ENCODE measurements around the gene SEMA7A.
"Not testable (repeated sequence)": the region's sequence is repeated elsewhere in the genome, so short reads cannot be mapped to it uniquely, and the experiment has no call there.

SEMA7A gene

DNA sequence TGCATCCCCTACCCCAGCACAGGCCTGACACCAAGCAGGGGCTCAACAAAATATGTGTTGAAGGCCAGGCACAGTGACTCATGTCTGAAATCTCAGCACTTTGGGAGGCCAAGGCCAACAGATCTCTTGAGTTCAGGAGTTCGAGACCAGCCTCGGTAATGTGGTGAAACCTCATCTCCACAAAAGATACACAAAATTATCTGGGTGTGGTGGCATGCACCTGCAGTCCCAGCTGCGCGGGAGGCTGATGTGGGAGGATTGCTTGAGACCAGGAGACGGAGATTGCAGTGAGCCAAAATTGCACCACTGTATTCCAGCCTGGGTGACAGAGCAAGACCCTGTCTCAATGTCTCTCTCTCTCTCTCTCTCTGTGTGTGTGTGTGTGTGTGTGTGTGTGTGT lies 35.6 kb downstream of the SEMA7A start:
- DNase-seq, result peak; percentile 52

DNA sequence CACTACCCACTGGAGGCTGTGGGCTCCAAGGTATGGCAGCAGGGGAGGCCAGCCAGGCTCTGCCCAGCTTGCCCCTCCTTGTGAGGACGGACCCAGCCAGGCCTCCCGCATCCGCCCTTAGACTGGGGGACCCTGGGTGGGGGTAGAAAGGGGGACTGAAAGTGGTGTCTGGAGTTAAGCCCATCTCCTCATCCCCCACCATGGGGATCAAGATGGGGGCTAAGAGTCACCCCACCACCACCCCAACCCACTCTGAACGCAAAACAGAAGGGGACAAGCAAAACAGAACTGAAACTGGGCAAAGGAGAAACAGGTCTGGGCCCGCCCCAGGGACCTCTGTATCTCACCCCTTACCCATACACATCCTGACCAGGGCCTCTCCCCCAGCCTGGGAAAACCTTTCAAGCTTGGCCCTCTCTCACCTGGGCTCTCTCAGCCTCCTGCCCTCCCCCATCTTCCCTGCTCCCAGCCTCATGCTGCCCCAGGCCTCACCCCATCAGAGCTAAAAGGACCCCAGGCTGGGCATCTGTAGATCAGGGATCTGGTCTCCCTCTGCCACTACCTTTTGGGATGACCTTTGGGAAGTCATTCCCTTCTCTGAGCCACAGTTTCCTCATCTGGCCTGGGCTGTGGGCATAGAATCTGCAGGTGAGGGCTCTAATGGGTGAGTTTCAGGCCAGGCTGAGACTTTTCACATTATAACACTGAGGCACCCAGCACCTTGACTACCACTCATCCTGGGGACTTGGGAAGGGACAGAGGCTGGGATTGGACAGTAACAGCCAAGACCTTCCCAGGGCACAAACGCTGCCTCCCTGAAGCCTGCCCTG lies 36.3 kb downstream of the SEMA7A start:
- peak; percentile 49 for DNase-seq

DNA sequence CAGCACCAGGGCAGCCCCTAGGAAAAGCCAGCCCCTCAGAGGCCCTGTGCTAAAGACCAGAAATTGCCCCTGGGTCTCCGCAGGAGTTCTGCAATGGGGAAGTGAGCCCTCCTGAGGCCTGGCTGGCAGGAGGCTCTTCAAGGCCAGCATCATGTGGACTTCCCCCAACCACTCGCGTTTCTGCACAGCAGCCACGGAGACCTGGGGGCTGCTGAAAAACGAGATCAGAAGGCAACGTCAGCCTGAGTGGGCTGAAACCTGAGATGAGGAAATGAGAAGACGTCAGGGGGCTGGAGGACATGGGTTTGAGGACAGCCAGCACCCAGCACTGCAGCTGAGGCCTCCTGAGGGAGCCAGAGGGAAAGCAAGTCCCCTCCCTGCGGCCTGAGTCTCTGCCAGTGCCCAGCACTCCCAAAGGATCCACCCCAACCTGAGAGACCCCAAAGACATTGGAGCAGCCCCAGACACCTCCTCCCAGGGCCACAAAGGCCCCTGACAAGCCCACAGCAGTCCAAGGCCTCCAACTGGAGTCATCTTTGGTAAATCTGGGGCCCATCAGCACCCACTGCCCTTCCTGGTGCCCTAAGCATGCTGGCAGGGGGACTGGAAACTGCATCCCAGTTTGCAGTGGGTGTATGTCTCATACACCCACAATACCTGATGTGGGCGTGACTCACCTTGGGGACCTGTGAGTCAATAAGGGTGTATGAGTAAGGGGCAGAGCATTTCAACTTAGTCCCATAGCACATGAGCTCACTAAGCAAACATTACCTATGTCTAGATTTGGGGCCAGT lies 37.1 kb downstream of the SEMA7A start:
- DNase-seq, result peak; percentile 81

DNA sequence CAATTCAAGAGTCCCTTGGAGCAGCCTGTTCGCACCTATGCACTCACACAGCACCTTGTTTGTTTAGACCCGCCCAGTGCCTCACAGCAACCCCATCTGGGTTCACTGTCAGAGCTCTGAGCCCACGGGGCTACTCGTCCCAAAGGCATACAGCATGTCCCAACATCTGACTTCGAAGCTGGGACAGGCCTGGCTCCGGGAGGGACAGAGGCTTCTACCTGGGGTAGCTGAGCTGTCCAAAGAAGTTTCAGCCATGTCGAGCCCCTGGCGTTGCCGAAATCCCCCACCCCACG lies 37.7 kb downstream of the SEMA7A start:
- peak; percentile 45 for DNase-seq

DNA sequence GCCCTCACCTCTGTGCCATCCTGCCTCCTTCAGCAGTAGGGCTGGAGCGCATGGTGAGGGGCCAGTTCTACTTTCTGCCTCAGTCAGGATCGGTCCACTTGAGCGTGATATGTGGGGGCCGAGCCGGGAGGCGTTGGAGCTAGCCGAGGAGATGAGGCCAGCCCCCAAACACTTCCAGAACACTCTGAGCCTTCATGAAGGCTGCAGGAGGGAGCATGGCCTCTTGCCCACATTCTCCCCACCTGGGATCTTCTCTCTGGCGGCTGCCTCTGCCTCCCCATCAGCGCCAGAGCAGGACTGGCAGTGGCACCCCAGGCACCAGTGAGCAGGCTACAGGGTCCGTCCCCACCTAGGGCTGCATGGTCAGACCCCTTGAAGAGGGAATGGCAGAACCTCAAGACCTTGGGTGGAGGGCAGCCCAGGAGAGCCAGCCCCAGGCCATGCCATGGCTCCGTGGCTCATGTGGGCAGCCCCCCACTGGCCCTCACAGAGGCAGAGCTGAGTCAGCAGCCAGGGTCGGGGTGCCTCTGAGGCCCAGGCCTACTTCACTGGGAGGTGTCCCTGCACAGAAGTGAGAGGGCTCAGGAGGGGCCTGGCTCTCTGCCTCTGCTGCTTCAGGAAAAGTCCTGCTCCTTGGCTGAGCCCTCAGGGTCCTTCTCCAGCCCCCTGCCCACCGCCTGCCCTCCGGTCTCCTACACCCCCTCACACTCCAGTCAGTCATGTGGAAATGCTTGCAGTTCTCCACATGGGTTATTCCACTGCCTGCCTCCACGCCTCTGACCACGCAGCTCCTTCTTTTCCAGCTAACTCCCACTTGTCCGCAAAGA lies 38.2 kb downstream of the SEMA7A start:
- DNase-seq, result peak; percentile 40

DNA sequence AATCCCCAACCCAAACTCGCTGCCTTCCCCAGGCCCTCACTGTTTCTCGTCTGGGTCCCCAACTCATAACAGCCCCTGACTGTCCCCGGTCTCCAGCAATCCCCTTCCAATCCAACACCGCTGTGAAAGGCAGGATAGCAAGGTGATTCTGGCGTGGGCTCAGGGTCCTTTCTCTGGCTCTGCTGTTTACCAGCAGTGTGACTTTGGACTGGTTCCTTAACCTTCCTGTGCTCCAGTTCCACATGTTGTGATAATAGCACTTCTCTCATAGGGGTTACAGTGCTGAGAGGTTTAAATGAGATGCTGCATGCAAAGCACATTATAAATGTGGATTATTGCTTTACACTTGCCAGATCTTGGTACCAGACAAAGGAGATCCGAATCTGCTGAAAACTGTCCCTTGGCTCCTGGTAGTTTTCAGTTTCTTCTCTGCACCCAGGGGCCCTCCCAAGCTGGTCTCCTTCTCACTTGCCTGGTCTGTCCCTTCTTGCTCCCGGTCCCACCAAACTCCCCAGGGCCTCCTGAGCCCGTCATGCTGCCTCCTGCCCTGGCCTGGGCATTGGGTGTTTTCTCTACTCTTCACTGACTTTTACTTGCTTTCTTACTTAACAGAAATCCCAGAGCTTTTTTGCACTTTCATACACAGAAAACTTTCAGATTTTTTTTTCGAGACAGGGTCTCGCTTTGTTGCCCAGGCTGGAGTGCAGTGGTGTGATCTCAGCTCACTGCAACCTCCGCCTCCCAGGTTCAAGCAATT lies 39.5 kb downstream of the SEMA7A start:
- no peak for DNase-seq

DNA sequence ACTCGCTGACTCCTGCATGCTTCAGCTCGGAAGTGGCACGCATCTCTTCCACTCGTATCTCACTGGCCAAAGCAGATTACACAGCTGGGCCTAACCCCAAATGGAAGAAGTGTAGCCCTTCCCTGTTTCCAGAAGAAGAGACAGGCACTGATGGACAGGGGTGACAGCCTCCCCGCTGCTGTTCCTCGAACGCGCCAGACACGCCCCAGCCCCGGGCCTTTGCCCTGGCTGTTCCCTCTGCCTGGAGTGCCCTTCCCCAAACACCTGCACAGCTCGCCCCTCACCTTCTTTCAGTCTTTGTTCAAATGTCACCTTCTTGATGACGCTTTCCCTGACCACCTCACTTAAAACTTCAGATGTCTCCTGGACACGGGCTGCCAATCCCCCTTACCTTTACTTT lies 40.3 kb downstream of the SEMA7A start:
- no peak for DNase-seq

DNA sequence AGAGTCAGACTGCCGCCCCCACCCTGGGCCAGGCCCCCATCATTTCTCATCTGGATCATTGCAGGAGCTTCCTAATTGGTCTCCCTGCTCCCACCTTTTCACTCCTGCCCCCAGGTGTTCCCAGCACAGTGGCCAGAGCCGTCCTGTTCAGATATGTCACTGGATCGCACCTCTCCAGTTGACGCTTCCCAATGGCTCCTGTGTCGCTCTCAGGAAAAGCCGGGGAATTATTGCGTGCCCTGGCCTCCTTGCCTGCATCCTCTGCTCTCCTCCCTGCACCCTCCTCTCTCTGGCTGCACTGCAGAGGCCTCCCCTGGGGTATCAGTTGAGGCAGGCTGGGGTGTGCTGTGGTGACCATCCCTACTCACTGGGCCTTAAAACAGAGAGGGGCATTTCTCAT lies 40.9 kb downstream of the SEMA7A start:
- no peak for DNase-seq

DNA sequence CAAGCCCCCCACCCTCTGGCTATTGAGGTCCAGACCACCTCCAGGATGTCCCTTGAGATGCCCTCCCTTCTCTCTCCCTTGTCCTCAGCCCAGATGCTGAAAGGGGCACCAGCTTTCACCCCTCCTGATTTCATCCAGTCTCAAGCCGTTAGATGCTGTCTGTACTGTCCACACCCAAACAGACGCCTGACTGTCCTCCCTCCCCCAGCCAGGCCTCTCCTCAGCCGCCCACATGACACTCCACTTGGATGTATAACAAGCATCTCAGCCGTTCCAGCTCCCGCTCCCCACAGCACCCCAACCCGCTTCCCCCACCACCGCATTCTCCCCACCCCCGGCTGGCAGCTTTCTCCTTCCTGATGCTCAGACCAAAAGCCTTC lies 41.3 kb downstream of the SEMA7A start:
- DNase-seq, result no peak

DNA sequence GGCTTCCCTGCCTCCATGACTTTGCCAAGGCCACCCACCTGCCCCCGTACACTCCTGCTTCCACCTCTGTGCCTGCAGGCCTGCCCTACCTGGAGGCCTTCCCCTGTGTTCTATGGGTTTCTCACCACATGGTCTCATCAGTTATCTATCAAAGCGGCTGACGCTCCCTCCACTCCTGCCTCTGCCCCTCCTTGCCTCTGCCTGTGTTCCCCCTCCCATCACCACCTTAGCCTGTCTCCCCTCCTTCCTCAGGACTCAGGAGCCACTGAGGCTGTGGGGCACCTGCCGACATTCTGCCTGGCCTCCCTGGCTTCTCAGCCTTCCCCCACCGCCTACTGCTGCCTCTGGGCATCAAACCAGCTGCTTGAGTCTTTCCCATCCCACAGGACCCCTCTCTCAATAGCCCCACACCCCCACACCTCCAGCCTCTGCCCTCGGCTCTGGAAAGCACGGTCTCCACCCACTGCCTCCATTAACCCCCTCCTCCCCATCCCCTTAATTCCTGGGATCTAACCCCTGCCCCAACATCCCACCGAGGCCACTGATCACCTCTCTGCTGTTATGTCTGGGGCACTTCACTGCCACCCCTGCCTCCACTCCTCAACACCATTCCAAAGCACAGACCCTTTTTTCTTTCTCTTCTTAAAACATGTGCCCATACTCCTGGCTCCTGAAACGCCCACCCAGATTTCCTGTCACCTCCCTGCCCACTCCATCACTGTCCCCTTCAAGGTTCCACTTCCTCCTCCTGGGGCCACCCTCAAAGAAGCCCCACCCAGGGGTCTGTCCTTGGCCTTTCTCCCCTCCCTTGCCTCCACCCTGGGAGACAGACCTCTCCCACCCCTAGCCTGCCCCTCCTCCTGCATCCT lies 41.9 kb downstream of the SEMA7A start:
- DNase-seq, result no peak

DNA sequence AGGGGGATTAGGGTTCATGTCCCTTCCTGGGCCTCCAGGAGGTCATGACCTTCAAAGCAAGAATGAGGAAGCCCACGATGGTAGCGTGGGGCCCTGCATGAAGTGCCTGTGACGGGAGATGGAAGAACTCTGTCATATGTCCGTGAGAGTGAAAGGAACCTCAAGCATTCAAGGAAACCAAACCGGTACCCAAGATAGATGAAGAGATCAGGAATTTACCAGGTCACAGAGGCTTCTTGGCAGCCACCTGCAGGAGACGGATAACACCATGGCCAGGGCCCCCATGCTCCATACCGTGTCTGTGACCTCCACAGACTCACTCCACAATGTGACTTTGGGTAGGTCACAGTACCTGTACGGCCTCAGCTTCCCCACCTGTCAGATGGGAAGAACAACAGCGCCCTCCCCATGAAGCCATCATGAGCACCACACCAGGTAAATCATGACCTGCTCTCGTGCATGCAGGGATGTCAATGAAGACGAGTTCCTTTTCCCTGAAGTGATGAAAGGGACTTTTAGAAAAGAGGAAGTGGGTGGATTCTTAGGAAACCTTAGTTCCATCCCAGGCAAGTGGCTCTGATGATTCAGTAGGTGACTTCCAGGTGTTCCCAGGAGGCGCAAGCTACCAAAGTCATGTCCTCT lies 43.0 kb downstream of the SEMA7A start:
- DNase-seq, result peak; percentile 48

DNA sequence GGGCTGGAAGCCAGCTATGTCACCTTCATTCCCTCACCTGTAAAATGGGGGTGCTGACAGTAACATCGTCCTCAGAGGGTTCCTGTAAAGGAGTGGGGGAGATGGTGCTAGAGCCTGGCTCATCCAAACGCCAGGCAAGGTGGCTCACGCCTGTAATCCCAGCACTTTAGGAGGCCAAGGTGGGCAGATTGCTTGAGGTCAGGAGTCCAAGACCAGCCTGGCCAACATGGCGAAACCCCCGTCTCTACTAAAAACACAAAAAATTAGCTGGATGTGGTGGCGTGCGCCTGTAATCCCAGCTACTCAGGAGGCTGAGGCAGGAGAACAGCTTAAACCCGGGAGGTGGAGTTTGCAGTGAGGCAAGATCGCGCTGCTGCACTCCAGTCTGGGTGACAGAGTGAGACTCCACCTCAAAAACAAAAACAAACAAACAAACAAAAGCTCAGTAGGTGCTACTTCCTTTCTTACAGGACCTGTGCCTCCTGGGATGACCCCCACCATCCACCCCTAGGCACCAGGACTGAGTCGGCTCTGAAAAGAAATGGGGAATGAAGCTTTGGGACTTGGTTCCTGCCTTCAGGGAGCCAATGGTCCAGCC lies 43.6 kb downstream of the SEMA7A start:
- DNase-seq, result not testable (repeated sequence)

DNA sequence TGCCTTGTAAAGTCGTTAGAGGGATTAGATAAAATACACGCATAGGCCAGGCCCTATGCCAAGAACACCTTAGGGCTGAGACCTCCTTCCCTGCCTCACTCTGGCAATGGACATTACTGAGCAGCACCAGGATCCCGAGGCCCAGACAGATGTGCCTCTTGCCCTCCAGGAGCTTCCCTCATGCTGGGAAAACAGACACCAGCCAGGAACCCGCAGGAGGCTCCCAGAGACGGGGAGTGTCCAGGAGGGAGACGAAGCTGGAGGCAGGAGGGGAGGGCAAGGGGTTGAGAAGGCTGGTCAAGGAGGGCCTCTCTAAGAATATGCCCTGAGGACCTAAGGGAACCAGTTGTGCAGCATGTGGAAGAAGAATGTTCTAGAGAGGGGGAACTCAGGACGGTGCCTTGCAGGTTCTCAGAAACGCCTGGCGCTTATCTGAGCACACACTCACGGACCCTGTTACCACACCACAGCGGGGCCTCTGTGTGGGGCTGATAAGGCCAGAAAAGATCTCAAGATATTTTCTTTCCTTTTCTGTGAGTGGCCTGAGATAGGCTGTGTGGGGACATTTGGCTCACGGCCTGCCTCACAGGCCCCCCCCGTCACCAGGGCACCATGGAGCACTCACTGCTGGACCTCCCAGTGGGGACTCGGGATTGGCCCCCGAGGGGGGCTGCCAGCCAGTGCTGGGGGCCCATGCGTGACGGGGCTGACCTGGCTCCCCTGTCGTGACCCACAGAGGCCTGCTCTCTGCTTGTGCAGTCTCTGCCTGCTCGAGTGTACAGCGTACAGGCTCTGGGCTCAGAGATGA lies 44.3 kb downstream of the SEMA7A start:
- no peak for DNase-seq

DNA sequence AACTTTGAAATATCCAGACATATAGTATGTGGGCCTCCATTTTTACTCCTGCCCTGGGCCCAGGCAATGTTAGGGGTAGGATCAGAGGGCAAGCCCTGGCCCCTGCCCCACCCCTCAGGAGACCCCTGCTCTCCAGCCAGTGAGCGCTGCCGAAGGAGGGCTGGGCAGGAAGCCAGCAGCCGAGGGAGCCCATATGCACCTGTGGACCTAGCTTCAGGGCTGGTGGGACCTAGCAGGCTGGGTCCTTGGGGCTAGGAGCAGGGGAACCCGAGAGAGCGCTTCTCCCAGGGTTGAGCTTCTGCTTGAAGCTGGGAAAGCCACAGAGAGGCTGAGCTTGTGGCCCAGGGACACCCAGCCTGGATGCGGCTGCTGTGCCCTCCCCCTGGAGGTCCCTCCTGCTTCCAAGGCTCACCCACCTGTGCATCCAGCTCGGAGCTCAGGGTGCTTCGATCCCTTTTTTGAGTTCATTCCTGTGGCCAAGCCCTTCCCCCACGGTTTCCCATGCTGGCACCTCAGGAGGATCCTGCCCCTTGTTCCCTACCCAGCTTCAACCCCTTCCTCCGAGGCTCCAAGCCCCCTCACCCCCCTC lies 45.3 kb downstream of the SEMA7A start:
- no peak for DNase-seq

DNA sequence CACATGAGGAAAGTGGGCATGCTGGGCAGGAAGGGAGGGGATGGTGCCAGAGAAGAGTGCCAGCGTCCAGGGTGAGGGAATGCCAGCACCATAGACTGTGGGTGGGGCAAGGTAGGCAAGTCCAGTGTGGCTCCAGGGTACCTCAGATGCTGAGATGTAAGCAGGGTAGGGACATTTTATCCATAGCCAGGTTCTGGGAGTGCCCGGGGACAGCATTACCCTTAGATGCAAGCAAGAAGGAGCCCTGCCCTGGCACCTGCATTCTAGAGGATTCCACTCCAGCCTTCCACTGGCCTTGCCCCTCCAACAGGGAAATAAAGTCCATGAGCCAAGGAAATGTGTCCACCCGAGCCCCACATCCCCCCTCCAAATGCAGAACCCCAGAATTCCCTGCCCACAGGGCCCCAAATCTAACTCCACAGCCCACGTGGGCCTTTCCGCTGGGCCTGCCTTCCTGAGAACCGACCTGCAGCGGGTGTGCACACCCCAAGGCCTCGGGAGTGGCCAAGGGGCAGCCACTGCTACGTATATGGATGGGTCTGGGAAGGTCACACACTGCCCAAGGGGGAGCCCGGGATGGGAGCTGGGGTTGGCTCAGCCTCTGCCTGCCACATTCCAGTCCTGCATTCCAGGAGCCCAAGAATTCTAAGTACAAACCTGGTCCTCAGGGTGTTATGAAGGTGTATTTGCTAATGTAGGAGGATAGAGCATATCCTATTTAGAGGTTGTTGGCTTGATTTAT lies 46.0 kb downstream of the SEMA7A start:
- DNase-seq, result no peak

DNA sequence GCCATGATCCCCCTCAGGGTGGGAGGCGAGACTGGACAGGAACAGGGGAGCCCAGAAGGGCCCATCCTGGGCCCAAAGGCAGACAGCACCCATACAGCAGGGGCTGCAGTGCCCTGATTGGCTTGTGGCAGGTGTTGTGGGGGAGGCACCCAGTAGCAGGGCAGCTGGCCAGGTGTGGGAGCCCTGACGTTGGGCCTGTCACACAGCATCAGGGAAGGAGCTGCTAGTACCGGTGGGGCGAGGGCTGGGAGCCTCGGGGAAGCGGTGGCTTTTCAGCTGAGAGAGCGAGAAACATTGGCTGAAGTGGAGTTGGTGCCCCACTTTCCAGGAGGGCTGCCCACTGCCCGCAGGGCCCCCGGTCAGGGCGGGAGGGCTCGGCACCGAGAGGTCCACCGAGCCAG lies 46.6 kb downstream of the SEMA7A start:
- no peak for DNase-seq

DNA sequence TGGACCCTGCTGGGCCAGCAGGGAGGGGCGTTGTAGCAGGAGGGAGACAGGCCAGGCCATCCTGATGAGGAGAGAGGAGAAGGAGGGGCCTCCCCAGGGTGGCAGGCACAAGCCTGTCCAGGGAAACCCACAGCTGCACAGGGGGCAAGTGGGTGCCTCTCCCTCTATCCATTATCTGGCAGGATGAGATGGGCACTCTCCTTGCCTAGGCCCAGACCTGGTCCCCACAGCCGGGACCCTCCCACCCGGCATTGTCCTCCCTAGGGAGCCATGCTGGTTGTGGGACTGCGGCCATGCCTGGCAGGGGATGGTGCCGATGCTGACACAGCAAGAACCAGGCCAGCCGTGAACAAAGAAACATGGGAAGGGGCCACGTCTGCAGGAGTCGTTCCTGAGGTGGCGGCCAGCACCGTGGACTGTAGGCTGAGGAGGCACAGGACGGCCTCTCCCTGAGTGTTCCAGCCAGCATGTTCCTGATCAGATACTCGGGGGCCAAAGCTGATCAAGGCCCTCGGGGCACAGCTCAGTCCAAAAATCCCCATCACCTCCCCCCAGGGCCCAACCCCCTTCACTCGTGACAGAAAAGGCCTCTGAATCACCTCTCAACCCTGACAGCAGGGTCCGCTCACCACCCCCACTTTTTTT lies 47.1 kb downstream of the SEMA7A start:
- DNase-seq, result no peak

DNA sequence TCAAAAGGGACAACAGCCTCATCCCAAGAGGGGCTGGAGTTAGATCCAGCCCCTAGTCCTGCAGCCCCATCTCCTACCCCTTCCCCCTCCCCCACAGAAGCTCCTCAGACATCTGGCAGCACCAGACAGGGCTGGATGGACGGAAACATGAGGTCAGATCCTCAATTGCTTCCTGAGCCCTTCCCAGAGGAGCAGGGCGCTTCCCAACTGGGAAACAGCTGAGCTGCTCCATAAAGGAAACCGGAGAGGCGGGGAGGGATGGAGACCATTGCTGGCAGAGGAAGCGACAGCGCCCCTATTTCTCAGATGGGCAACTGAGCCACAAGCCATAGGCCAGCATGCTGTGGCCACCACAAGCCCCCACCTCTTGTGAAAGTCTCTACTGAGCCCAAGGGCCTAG lies 48.0 kb downstream of the SEMA7A start:
- DNase-seq, result no peak
